Natural killer cell (primary cell): Measurements from ENCODE around the gene FHDC1. TPM values are rescaled to one million over a fixed set of nuclear protein-coding genes. Genes with fewer than 3 reads are reported as not detected.

Source experiments
- ATAC-seq, 3 donors: fragments of 150-1000 bp in 2 of 3; fragments of 200-7000 bp in 1 of 3; cut with Tn5 transposase; 1 replicate in 1 of 3; 2 replicates in 2 of 3; pipeline ENCODE4 v1.10.0; 2021; ENCODE audit warnings: mild to moderate bottlenecking in 2 of 3, moderate library complexity in 2 of 3
- DNase-seq, 2 donors: peaks; one replicate each; pipeline versions ENCODE4 v3.0.0 to v3.0.0-alpha.2; 2013 to 2021; ENCODE audit warnings: mixed read lengths in 1 of 2
- H3K27ac ChIP-seq: one replicate; pipeline ENCODE4 v1.5.1; 2013; ENCODE audit warnings: mild to moderate bottlenecking, low read length
- H3K27me3 ChIP-seq: one replicate; pipeline ENCODE4 v1.6.1; 2013; ENCODE audit warnings: low read length; ENCODE audit not compliant: control insufficient read depth, insufficient read depth
- H3K36me3 ChIP-seq: one replicate; pipeline ENCODE4 v1.6.1; 2013; ENCODE audit warnings: low read length; ENCODE audit not compliant: control insufficient read depth, insufficient read depth
- H3K4me1 ChIP-seq: one replicate; pipeline ENCODE4 v1.6.1; 2013; ENCODE audit warnings: low read length; ENCODE audit not compliant: control insufficient read depth, insufficient read depth
- H3K4me3 ChIP-seq: one replicate; pipeline ENCODE4 v1.5.1; 2013; ENCODE audit warnings: low read length
- H3K9me3 ChIP-seq: one replicate; pipeline ENCODE4 v1.6.1; 2013; ENCODE audit warnings: low read length; ENCODE audit not compliant: control insufficient read depth, insufficient read depth
- H3K27ac Mint-ChIP-seq, 2 donors: one replicate each; pipeline ENCODE4 v1.8.0; 2022; ENCODE audit warnings: mild to moderate bottlenecking in 2 of 2, mixed read lengths in 2 of 2, moderate library complexity in 1 of 2
- H3K27me3 Mint-ChIP-seq, 2 donors: one replicate each; pipeline ENCODE4 v1.8.0; 2022; ENCODE audit warnings: low read depth in 2 of 2, mixed read lengths in 2 of 2
- H3K36me3 Mint-ChIP-seq: one replicate; pipeline ENCODE4 v1.8.0; 2022; ENCODE audit warnings: mixed read lengths
- H3K4me1 Mint-ChIP-seq, 2 donors: one replicate each; pipeline ENCODE4 v1.8.0; 2022; ENCODE audit warnings: mixed read lengths in 2 of 2
- H3K4me3 Mint-ChIP-seq: one replicate; pipeline ENCODE4 v1.8.0; 2022; ENCODE audit warnings: mild to moderate bottlenecking, moderate library complexity, mixed read lengths
- H3K9me3 Mint-ChIP-seq, 2 donors: one replicate each; pipeline ENCODE4 v1.8.0; 2022; ENCODE audit warnings: mixed read lengths in 2 of 2
- CTCF ChIP-seq: fragments of 200-600 bp; IDR thresholded peaks from one replicate; pipeline ENCODE4 v1.8.0; 2022; ENCODE audit warnings: antibody characterized with exemption
- WGBS: methylation state at CpG from one replicate; pipeline ENCODE4 v1.1.7; 2013; ENCODE audit warnings: missing lambda C conversion rate; ENCODE audit not compliant: insufficient coverage; 5-methylcytosine and 5-hydroxymethylcytosine counted together
- intact Hi-C: fragments of 100-400 bp; cut with micrococcal nuclease; formaldehyde crosslinking; loops from one replicate; pipeline ENCODE4 v1.14.2; 2022
- total RNA-seq, 4 donors: library from RNA; stranded (reverse); fragments of 120-200 nt in 1 of 4; gene quantifications; one replicate each; pipeline versions ENCODE4 v1.2.3 to v1.2.4, GENCODE V29; 2013 to 2022

The FHDC1 gene
- total RNA-seq, 3 donors from 2014 or later (not counting 1 experiment from before 2014, with no cell fraction given): 0.10 to 0.23 (median 0.16) TPM

GRCh38 chr4:153021276-153021675 lies 85.2 kb downstream of the FHDC1 start:
- Histone ChIP-seq H3K27me3 (no peaks in the 10 kb centered on the region), H3K9me3 (no peaks in the 10 kb centered on the region), H3K4me1 (no peaks in the 10 kb centered on the region), H3K36me3 (no peaks in the 10 kb centered on the region), H3K27ac (no peak overlapping the region), H3K4me3 (no peak overlapping the region)
- no peak overlapping the region for H3K27ac Mint-ChIP-seq
- DNase-seq (no peak), ATAC-seq (no peak)
- intact Hi-C loops: no loop called here
- no peaks in the 10 kb centered on the region for H3K9me3 Mint-ChIP-seq
- no peak overlapping the region for H3K4me3 Mint-ChIP-seq
- H3K27me3 Mint-ChIP-seq: no peaks in the 10 kb centered on the region
- no peak for TF ChIP-seq CTCF
- no peaks in the 10 kb centered on the region for H3K36me3 Mint-ChIP-seq
- H3K4me1 Mint-ChIP-seq: no peaks in the 10 kb centered on the region
- WGBS: 94% methylated on average over 8 of the region's 8 CpGs

- DNase-seq: no peak
- TF ChIP-seq CTCF: no peak
- no peaks in the 10 kb centered on the region for H3K27me3 ChIP-seq
- Mint-ChIP-seq H3K9me3 (no peaks in the 10 kb centered on the region), H3K27ac (no peak overlapping the region), H3K27me3 (no peaks in the 10 kb centered on the region), H3K4me1 (no peaks in the 10 kb centered on the region), H3K4me3 (no peak overlapping the region), H3K36me3 (no peaks in the 10 kb centered on the region)
- no peak for ATAC-seq
- H3K4me3 ChIP-seq: no peak overlapping the region
- H3K4me1 ChIP-seq: no peaks in the 10 kb centered on the region
- WGBS: 91% methylated on average over 12 of the region's 12 CpGs
- H3K27ac ChIP-seq: no peak overlapping the region
- H3K36me3 ChIP-seq: no peaks in the 10 kb centered on the region
- intact Hi-C loops: no loop called here
- peaks cover 2% of the 10 kb centered on the region for H3K9me3 ChIP-seq
These were observed 86.2 kb downstream of the FHDC1 start for GRCh38 chr4:153022241-153022715.

GRCh38 chr4:153023139-153023538 lies 87.0 kb downstream of the FHDC1 start:
- H3K4me3 Mint-ChIP-seq: no peak overlapping the region
- intact Hi-C loops: no loop called here
- DNase-seq (no peak), ATAC-seq (no peak)
- no peak for TF ChIP-seq CTCF
- H3K9me3 Mint-ChIP-seq: no peaks in the 10 kb centered on the region
- no peaks in the 10 kb centered on the region for H3K27me3 Mint-ChIP-seq
- Histone ChIP-seq H3K9me3 (peaks cover 10% of the 10 kb centered on the region), H3K27ac (no peak overlapping the region), H3K36me3 (no peaks in the 10 kb centered on the region), H3K4me3 (no peak overlapping the region), H3K27me3 (no peaks in the 10 kb centered on the region), H3K4me1 (no peaks in the 10 kb centered on the region)
- 70% methylated on average over 3 of the region's 3 CpGs for WGBS
- H3K36me3 Mint-ChIP-seq: no peaks in the 10 kb centered on the region
- H3K4me1 Mint-ChIP-seq: no peaks in the 10 kb centered on the region
- no peak overlapping the region for H3K27ac Mint-ChIP-seq

GRCh38 chr4:153023692-153024394 lies 87.7 kb downstream of the FHDC1 start:
- WGBS: 85% methylated on average over 15 of the region's 17 CpGs
- H3K9me3 ChIP-seq: peaks cover 17% of the 10 kb centered on the region
- no peak overlapping the region for H3K27ac ChIP-seq
- Mint-ChIP-seq H3K9me3 (peaks cover under 1 to 2% of the 10 kb centered on the region in 2 donors), H3K27ac (no peak overlapping the region), H3K36me3 (peaks cover 1% of the 10 kb centered on the region), H3K4me1 (no peaks in the 10 kb centered on the region), H3K4me3 (no peak overlapping the region), H3K27me3 (peaks cover 0 to 3% of the 10 kb centered on the region in 2 donors)
- H3K27me3 ChIP-seq: no peaks in the 10 kb centered on the region
- intact Hi-C loops: no loop called here
- H3K4me3 ChIP-seq: no peak overlapping the region
- H3K4me1 ChIP-seq: no peaks in the 10 kb centered on the region
- DNase-seq (no peak), ATAC-seq (no peak)
- H3K36me3 ChIP-seq: no peaks in the 10 kb centered on the region
- no peak for TF ChIP-seq CTCF
